22Rv1 (cell line): ENCODE measurements around the gene ZNF83.

Experiments used
- CTCF ChIP-seq: fragments of 450-650 bp; IDR thresholded peaks from 2 replicates; pipeline ENCODE4 v1.5.1; 2017; ENCODE audit warnings: mild to moderate bottlenecking
- ZFX ChIP-seq: fragments of 450-650 bp; IDR thresholded peaks from 2 replicates; pipeline ENCODE4 v1.6.1; 2017; ENCODE audit warnings: antibody characterized with exemption, borderline replicate concordance

DNA sequence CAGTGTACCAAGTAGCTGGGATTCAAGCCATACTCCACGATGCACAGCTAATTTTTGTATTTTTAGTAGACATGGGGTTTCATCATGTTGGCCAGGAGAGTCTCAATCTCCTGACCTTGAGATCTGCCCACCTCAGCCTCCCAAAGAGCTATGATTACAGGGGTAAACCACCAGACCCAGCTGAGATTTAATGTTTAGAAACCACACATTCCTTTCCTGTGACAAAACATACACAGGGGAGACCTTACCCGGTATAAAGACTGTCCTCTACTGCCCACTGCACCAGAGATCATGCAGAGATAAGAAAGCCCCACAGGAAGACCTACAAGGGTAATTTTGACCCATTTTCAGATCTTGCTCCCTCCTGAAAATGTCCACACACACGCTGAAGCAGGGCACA is 22.8 kb upstream of the ZNF83 start:
- no peak for TF ChIP-seq CTCF
- no peak for TF ChIP-seq ZFX
